Esophagus muscularis mucosa (tissue), 4 donors: ENCODE data around the gene GAREM1. TPM values are rescaled to one million over a fixed set of nuclear protein-coding genes. Genes with fewer than 3 reads are reported as not detected.

Source experiments
- DNase-seq: peaks from one replicate; pipeline ENCODE4 v3.0.0-alpha.2; 2017; ENCODE audit errors: extremely low spot score
- H3K27ac ChIP-seq, 4 donors: fragments of 200-600 bp; sonication (generic); replicated peaks in 1 of 4; 1 replicate in 3 of 4; 2 replicates in 1 of 4; pipeline ENCODE4 v1.5.1; 2016 to 2019; ENCODE audit warnings: mild to moderate bottlenecking in 1 of 4
- H3K27me3 ChIP-seq, 4 donors: fragments of 200-600 bp; sonication (generic); one replicate each; pipeline versions ENCODE4 v1.5.1 to v1.6.0; 2016 to 2019
- H3K36me3 ChIP-seq, 4 donors: fragments of 200-600 bp; sonication (generic); one replicate each; pipeline ENCODE4 v1.5.1; 2016 to 2019
- H3K4me1 ChIP-seq, 4 donors: fragments of 200-600 bp; sonication (generic); one replicate each; pipeline ENCODE4 v1.5.1; 2016 to 2019
- H3K4me3 ChIP-seq, 4 donors: fragments of 200-600 bp; sonication (generic); 1 replicate in 2 of 4; 2 replicates in 2 of 4; pipeline ENCODE4 v1.5.1; 2016 to 2019; ENCODE audit warnings: mild to moderate bottlenecking in 4 of 4, moderate library complexity in 1 of 4
- H3K9me3 ChIP-seq, 4 donors: fragments of 200-600 bp; sonication (generic); 1 replicate in 3 of 4; 2 replicates in 1 of 4; pipeline ENCODE4 v1.5.1; 2016 to 2019
- CTCF ChIP-seq, 3 experiments: fragments of 200-600 bp in 2 of 3; fragments of 450-650 bp in 1 of 3; sonication (generic) in 2 of 3; IDR thresholded peaks; one replicate each; pipeline ENCODE4 v1.5.1; 2017 to 2019; ENCODE audit warnings: antibody characterized with exemption in 3 of 3, mild to moderate bottlenecking in 2 of 3, moderate library complexity in 1 of 3
- EP300 ChIP-seq: sonication (generic); formaldehyde crosslinking; IDR thresholded peaks from one replicate; pipeline ENCODE4 v1.6.1; 2017; ENCODE audit warnings: antibody characterized with exemption
- POLR2A ChIP-seq: fragments of 450-650 bp; IDR thresholded peaks from one replicate; pipeline ENCODE4 v1.6.1; 2017; ENCODE audit warnings: antibody characterized with exemption, moderate library complexity, mild to moderate bottlenecking, low read depth
- POLR2AphosphoS5 ChIP-seq, 2 donors: sonication (generic); formaldehyde crosslinking; IDR thresholded peaks; one replicate each; pipeline ENCODE4 v1.6.1; 2017; ENCODE audit warnings: antibody characterized with exemption in 2 of 2
- WGBS: methylation state at CpG from one replicate; pipeline ENCODE4 v1.1.5; 2018; 5-methylcytosine and 5-hydroxymethylcytosine counted together
- intact Hi-C: fragments of 100-400 bp; cut with DNase I; formaldehyde crosslinking; loops from one replicate; pipeline ENCODE4 v1.15.1; 2023
- total RNA-seq, 4 donors: library from RNA; depleted of rRNA; stranded (reverse); fragments of >200 nt; gene quantifications; one replicate each; pipeline versions ENCODE4 v1.1.0 to v1.2.1, GENCODE V29; 2016

The GAREM1 gene
- total RNA-seq, 4 donors from 2014 or later: 7.0 to 11.6 (median 9.8) TPM

GRCh38 chr18:32300914-32301313 lies 169.8 kb downstream of the GAREM1 start:
- TF ChIP-seq EP300: no peak
- intact Hi-C loops: no loop called here
- peaks cover 8 to 31% (median 27%) of the 10 kb centered on the region in 4 donors for H3K4me1 ChIP-seq
- no peaks in the 10 kb centered on the region for H3K9me3 ChIP-seq
- H3K4me3 ChIP-seq: no peak overlapping the region
- 44% methylated on average over 5 of the region's 5 CpGs for WGBS
- H3K27ac ChIP-seq: peak overlapping the region in 1 of 4 donors; percentile 14
- H3K27me3 ChIP-seq: no peaks in the 10 kb centered on the region
- H3K36me3 ChIP-seq: no peaks in the 10 kb centered on the region
- DNase-seq: no peak

DNA sequence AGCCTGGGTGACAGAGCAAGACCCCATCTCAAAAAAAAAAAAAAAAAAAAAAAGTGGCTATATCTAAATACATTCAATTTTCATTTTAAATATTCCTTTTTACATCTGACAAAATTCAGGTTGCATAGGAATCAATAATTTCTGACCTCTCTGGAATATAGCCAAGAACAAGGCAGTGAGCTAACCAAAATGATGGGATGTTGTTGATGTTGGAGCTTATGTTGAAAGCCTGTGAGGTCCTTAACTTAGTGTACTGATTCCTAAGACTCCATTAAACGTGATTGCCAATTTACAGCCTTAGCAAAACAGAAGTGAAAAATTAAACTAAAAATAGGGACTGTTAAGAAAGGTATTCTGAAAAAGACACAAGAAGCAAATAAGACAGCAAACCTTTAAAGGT lies 171.2 kb downstream of the GAREM1 start:
- Histone ChIP-seq H3K9me3 (no peaks in the 10 kb centered on the region), H3K4me1 (peaks cover 8 to 31% (median 27%) of the 10 kb centered on the region in 4 donors), H3K27ac (no peak overlapping the region), H3K27me3 (no peaks in the 10 kb centered on the region), H3K4me3 (no peak overlapping the region), H3K36me3 (no peaks in the 10 kb centered on the region)
- WGBS: 50% methylated on average over 1 of the region's 1 CpG
- no peak for DNase-seq
- intact Hi-C loops: no loop called here
- no peak for TF ChIP-seq EP300
- TF ChIP-seq POLR2AphosphoS5 (IDR thresholded peaks at IDR 0.05): no peak
- TF ChIP-seq CTCF (IDR thresholded peaks at IDR 0.05): no peak
- no peak for TF ChIP-seq POLR2A

- TF ChIP-seq CTCF (IDR thresholded peaks at IDR 0.05) (no peak), POLR2A (no peak), POLR2AphosphoS5 (IDR thresholded peaks at IDR 0.05) (no peak), EP300 (no peak)
- intact Hi-C loops: no loop called here
- Histone ChIP-seq H3K4me3 (no peak overlapping the region), H3K27me3 (no peaks in the 10 kb centered on the region), H3K9me3 (no peaks in the 10 kb centered on the region), H3K36me3 (no peaks in the 10 kb centered on the region), H3K27ac (no peak overlapping the region), H3K4me1 (peaks cover 8 to 29% (median 24%) of the 10 kb centered on the region in 4 donors)
- DNase-seq: no peak
- 60% methylated on average over 6 of the region's 6 CpGs for WGBS
Measured at GRCh38 chr18:32298171-32298667, 172.5 kb downstream of the GAREM1 start.

GRCh38 chr18:32297579-32298170 lies 173.0 kb downstream of the GAREM1 start:
- 64% methylated on average over 5 of the region's 5 CpGs for WGBS
- H3K27me3 ChIP-seq: no peaks in the 10 kb centered on the region
- TF ChIP-seq POLR2AphosphoS5 (IDR thresholded peaks at IDR 0.05) (no peak), CTCF (IDR thresholded peaks at IDR 0.05) (no peak), POLR2A (no peak), EP300 (no peak)
- no peaks in the 10 kb centered on the region for H3K9me3 ChIP-seq
- H3K36me3 ChIP-seq: no peaks in the 10 kb centered on the region
- H3K4me3 ChIP-seq: no peak overlapping the region
- intact Hi-C loops: no loop called here
- peaks cover 5 to 27% (median 22%) of the 10 kb centered on the region in 4 donors for H3K4me1 ChIP-seq
- no peak overlapping the region for H3K27ac ChIP-seq
- no peak for DNase-seq

GRCh38 chr18:32296851-32297250 lies 173.8 kb downstream of the GAREM1 start:
- no peaks in the 10 kb centered on the region for H3K9me3 ChIP-seq
- 93% methylated on average over 2 of the region's 2 CpGs for WGBS
- H3K4me3 ChIP-seq: no peak overlapping the region
- H3K36me3 ChIP-seq: no peaks in the 10 kb centered on the region
- no peak overlapping the region for H3K27ac ChIP-seq
- no peak for DNase-seq
- intact Hi-C loops: no loop called here
- H3K27me3 ChIP-seq: no peaks in the 10 kb centered on the region
- TF ChIP-seq POLR2AphosphoS5 (IDR thresholded peaks at IDR 0.05) (no peak), CTCF (IDR thresholded peaks at IDR 0.05) (no peak), EP300 (no peak), POLR2A (no peak)
- H3K4me1 ChIP-seq: peaks cover 0 to 21% (median 14%) of the 10 kb centered on the region in 4 donors
